GM23248 (cell line): ENCODE results near the gene APP.

Experiments used
- EZH2 ChIP-seq: fragments of 200-600 bp; sonication (generic); IDR thresholded peaks from 2 replicates; pipeline ENCODE4 v1.6.1; 2018; ENCODE audit warnings: antibody characterized with exemption, mild to moderate bottlenecking; ENCODE audit not compliant: insufficient read depth, poor library complexity, severe bottlenecking
- EZH2phosphoT487 ChIP-seq: fragments of 200-600 bp; sonication (generic); IDR thresholded peaks from 2 replicates; pipeline ENCODE4 v1.6.1; 2018; ENCODE audit warnings: antibody characterized with exemption, moderate library complexity, mild to moderate bottlenecking, low read depth; ENCODE audit not compliant: insufficient read depth

- TF ChIP-seq EZH2phosphoT487 (no peak), EZH2 (no peak)
Measured at GRCh38 chr21:25905126-25905525, 265.4 kb downstream of the APP start.
